ENCODE data around the gene GOLPH3.

GOLPH3 gene

GRCh38 chr5:32099486-32100035, 74.6 kb downstream of the GOLPH3 start:
- Mint-ChIP-seq H3K9me3 (no peaks in the 10 kb centered on the region), H3K4me3 (no peak overlapping the region), H3K27ac (no peak overlapping the region), H3K4me1 (no peaks in the 10 kb centered on the region), H3K27me3 (no peaks in the 10 kb centered on the region), H3K36me3 (peaks cover 6% of the 10 kb centered on the region)

- Mint-ChIP-seq H3K36me3 (peaks cover 6% of the 10 kb centered on the region), H3K9me3 (no peaks in the 10 kb centered on the region), H3K27ac (no peak overlapping the region), H3K4me1 (no peaks in the 10 kb centered on the region), H3K27me3 (no peaks in the 10 kb centered on the region), H3K4me3 (no peak overlapping the region)
Measured at GRCh38 chr5:32098890-32099310, 75.2 kb downstream of the GOLPH3 start.

DNA sequence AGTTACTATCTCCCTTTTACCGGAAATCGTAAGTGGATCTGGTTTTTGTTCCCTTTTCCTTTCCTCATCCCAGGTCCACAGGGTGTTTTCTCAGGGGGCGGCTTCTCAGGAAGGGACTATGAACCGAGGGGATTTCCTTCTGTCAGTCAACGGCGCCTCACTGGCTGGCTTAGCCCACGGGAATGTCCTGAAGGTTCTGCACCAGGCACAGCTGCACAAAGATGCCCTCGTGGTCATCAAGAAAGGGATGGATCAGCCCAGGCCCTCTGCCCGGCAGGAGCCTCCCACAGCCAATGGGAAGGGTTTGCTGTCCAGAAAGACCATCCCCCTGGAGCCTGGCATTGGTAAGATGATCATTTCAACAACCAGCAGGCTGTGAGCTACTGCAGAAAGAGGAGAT, 75.8 kb downstream of the GOLPH3 start:
- H3K27ac Mint-ChIP-seq = no peak overlapping the region
- no peaks in the 10 kb centered on the region for H3K9me3 Mint-ChIP-seq
- H3K4me3 Mint-ChIP-seq = no peak overlapping the region
- peaks cover 4% of the 10 kb centered on the region for H3K36me3 Mint-ChIP-seq
- peaks cover 2% of the 10 kb centered on the region for H3K4me1 Mint-ChIP-seq
- no peaks in the 10 kb centered on the region for H3K27me3 Mint-ChIP-seq

DNA sequence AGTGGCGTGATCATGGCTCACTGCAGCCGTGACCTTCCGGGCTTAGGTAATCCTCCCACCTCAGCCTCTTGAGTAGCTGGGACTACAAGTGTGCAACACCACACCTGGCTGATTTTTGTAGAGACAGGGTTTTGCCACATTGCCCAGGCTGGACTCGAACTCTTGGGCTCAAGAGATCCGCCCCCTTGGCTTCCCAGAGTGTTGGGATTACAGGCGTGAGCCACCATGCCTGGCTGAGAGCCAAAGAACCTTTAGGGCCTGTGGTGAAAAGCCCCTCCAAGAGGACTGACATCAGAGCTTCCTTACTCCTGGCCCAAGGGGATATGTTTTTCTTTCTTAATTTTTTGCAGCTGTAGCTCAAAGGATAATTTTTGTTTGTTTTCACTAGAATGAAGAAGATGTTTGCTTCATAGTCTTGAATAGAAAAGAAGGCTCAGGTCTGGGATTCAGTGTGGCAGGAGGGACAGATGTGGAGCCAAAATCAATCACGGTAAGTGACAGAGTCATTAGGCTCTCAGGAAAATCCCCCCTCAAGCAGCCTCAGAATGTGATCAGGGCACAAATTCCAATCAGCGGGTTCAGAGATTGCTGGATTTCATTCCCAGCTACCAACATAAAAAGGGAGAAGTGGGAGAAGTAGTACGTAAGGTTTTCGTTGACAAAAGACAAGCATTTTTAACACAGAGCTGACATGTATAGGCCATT, 77.1 kb downstream of the GOLPH3 start:
- Mint-ChIP-seq H3K9me3 (no peaks in the 10 kb centered on the region), H3K27ac (no peak overlapping the region), H3K4me1 (peaks cover 6% of the 10 kb centered on the region), H3K4me3 (no peak overlapping the region), H3K27me3 (no peaks in the 10 kb centered on the region), H3K36me3 (peaks cover 4% of the 10 kb centered on the region)

DNA sequence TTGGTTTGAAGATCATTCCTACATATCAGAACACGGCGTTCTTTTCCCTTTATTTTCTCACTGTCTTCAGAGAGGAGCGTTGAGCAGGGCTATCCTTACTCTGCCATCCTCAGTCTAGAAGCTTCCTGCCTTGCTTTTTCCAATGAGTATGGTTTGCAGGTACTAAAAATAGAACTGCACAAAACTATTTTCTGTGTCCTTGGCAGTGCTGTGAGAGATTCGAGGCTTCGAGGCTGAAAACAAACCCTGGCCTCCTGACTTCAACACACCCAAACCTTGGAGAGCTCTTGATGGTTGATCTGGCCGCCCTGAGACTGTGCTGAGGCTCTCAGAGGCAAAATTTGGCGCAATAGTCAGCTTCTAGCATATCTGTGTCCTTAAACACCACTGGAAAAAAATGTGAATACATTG, 78.9 kb downstream of the GOLPH3 start:
- H3K9me3 Mint-ChIP-seq = no peaks in the 10 kb centered on the region
- H3K4me1 Mint-ChIP-seq = peaks cover 6% of the 10 kb centered on the region
- no peaks in the 10 kb centered on the region for H3K36me3 Mint-ChIP-seq
- H3K27ac Mint-ChIP-seq = no peak overlapping the region
- H3K4me3 Mint-ChIP-seq = no peak overlapping the region
- H3K27me3 Mint-ChIP-seq = no peaks in the 10 kb centered on the region

DNA sequence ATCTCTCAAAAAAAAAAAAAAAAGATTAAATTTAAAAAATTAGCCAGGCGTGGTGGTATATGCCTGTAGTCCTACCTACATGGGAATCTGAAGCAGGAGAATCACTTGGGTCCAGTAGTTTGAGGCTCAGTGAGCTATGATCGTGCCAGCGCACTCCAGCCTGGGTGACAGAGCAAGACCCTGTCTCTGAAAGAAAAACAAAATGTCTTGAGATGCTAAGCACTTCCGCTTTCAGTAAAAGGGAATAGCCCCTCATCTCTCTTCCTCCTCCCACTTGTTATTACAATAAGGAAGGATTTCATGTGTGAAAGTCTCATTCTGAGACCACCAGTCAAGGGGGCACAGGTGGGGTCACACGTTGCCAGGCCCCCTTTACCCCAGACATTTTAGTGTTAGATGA, 79.4 kb downstream of the GOLPH3 start:
- Mint-ChIP-seq H3K27ac (no peak overlapping the region), H3K36me3 (no peaks in the 10 kb centered on the region), H3K9me3 (no peaks in the 10 kb centered on the region), H3K4me1 (peaks cover 6% of the 10 kb centered on the region), H3K4me3 (no peak overlapping the region), H3K27me3 (no peaks in the 10 kb centered on the region)

- H3K36me3 Mint-ChIP-seq = no peaks in the 10 kb centered on the region
- no peak overlapping the region for H3K27ac Mint-ChIP-seq
- no peak overlapping the region for H3K4me3 Mint-ChIP-seq
- no peaks in the 10 kb centered on the region for H3K27me3 Mint-ChIP-seq
- H3K4me1 Mint-ChIP-seq = peaks cover 6% of the 10 kb centered on the region
- H3K9me3 Mint-ChIP-seq = no peaks in the 10 kb centered on the region
Measured at GRCh38 chr5:32092938-32093812, 80.9 kb downstream of the GOLPH3 start.

GRCh38 chr5:32090755-32091128, 83.4 kb downstream of the GOLPH3 start:
- peaks cover under 1% of the 10 kb centered on the region for H3K36me3 Mint-ChIP-seq
- H3K4me1 Mint-ChIP-seq = peaks cover 6% of the 10 kb centered on the region
- no peak overlapping the region for H3K27ac Mint-ChIP-seq
- no peaks in the 10 kb centered on the region for H3K9me3 Mint-ChIP-seq
- no peaks in the 10 kb centered on the region for H3K27me3 Mint-ChIP-seq
- H3K4me3 Mint-ChIP-seq = no peak overlapping the region

DNA sequence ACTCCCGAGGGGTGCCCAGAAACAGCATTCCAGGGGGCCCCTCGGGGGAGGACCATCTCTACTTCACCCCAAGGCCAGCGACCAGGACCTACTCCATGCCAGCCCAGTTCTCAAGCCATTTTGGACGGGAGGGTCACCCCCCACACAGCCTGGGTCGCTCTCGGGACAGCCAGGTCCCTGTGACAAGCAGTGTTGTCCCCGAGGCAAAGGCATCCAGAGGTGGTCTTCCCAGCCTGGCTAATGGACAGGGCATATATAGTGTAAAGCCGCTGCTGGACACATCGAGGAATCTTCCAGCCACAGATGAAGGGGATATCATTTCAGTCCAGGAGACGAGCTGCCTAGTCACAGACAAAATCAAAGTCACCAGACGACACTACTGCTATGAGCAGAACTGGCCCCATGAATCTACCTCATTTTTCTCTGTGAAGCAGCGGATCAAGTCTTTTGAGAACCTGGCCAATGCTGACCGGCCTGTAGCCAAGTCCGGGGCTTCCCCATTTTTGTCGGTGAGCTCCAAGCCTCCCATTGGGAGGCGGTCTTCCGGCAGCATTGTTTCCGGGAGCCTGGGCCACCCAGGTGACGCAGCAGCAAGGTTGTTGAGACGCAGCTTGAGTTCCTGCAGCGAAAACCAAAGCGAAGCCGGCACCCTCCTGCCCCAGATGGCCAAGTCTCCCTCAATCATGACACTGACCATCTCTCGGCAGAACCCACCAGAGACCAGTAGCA, 83.9 kb downstream of the GOLPH3 start:
- Mint-ChIP-seq H3K4me3 (no peak overlapping the region), H3K9me3 (no peaks in the 10 kb centered on the region), H3K27ac (no peak overlapping the region), H3K36me3 (peaks cover 2% of the 10 kb centered on the region), H3K4me1 (peaks cover 6% of the 10 kb centered on the region), H3K27me3 (no peaks in the 10 kb centered on the region)

DNA sequence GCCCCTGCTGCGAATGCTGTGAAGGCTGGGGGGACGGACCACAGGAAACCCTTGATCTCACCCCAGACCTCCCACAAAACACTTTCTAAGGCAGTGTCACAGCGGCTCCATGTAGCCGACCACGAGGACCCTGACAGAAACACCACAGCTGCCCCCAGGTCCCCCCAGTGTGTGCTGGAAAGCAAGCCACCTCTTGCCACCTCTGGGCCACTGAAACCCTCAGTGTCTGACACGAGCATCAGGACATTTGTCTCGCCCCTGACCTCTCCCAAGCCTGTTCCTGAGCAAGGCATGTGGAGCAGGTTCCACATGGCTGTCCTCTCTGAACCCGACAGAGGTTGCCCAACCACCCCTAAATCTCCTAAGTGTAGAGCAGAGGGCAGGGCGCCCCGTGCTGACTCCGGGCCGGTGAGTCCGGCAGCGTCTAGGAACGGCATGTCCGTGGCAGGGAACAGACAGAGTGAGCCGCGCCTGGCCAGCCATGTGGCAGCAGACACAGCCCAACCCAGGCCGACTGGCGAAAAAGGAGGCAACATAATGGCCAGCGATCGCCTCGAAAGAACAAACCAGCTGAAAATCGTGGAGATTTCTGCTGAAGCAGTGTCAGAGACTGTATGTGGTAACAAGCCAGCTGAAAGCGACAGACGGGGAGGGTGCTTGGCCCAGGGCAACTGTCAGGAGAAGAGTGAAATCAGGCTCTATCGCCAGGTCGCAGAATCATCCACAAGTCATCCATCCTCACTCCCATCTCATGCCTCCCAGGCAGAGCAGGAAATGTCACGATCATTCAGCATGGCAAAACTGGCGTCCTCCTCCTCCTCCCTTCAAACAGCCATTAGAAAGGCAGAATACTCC, 84.7 kb downstream of the GOLPH3 start:
- peaks cover 6% of the 10 kb centered on the region for H3K4me1 Mint-ChIP-seq
- H3K9me3 Mint-ChIP-seq = no peaks in the 10 kb centered on the region
- H3K27me3 Mint-ChIP-seq = no peaks in the 10 kb centered on the region
- no peak overlapping the region for H3K27ac Mint-ChIP-seq
- peaks cover 2% of the 10 kb centered on the region for H3K36me3 Mint-ChIP-seq
- no peak overlapping the region for H3K4me3 Mint-ChIP-seq

GRCh38 chr5:32088214-32088613, 85.9 kb downstream of the GOLPH3 start:
- Mint-ChIP-seq H3K27me3 (no peaks in the 10 kb centered on the region), H3K27ac (no peak overlapping the region), H3K9me3 (no peaks in the 10 kb centered on the region), H3K4me3 (no peak overlapping the region), H3K4me1 (peaks cover 3% of the 10 kb centered on the region), H3K36me3 (peaks cover 2% of the 10 kb centered on the region)

- no peaks in the 10 kb centered on the region for H3K4me1 Mint-ChIP-seq
- H3K36me3 Mint-ChIP-seq = peaks cover 2% of the 10 kb centered on the region
- H3K27ac Mint-ChIP-seq = no peak overlapping the region
- no peak overlapping the region for H3K4me3 Mint-ChIP-seq
- H3K27me3 Mint-ChIP-seq = no peaks in the 10 kb centered on the region
- H3K9me3 Mint-ChIP-seq = no peaks in the 10 kb centered on the region
Measured at GRCh38 chr5:32087086-32088082, 86.7 kb downstream of the GOLPH3 start.

DNA sequence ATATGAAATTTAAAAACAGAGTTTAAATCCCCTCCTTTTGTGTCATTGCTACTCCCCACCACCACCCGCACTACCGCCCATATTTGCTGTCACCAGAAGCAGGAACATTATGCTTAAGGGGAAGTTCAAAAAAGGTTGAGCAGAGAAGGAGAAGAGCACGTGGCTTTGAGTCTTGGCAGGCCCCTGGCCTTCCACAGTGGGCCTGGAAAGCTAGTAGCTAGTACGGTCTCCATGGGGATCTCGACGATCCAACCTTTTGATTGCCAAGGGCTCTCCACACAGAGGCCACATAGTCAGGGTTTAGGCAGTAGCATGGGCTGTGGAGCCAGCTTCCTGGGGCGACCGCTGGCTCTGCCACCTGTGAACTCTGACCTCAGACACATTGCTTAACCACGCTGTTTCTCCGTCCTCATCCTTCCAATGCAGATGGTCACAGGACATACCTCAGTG, 90.1 kb downstream of the GOLPH3 start:
- Mint-ChIP-seq H3K4me3 (no peak overlapping the region), H3K4me1 (no peaks in the 10 kb centered on the region), H3K9me3 (no peaks in the 10 kb centered on the region), H3K27ac (no peak overlapping the region), H3K27me3 (no peaks in the 10 kb centered on the region), H3K36me3 (peaks cover 2% of the 10 kb centered on the region)

DNA sequence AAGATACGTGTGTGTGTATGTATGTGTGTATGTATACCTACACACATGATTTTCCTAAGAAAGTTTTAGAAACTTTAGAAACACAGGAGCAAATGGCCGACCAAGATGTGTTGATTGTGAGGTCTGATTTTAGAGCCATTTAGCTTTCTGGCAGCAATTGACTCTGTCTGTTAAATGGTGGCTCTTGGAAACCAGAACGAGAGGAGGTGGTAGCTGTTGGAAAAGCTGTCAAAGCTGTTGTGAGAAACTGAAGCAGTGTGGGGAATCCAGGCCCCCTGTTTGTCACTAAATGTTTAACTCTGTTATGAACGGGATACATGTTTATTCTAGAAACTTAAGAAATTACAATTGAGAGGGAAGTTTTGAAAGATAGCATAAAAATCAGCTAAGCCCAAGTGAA, 91.4 kb downstream of the GOLPH3 start:
- Mint-ChIP-seq H3K4me1 (no peaks in the 10 kb centered on the region), H3K4me3 (no peak overlapping the region), H3K36me3 (peaks cover 2% of the 10 kb centered on the region), H3K9me3 (no peaks in the 10 kb centered on the region), H3K27me3 (no peaks in the 10 kb centered on the region), H3K27ac (no peak overlapping the region)

Data from activated naive CD4-positive, alpha-beta T cell treated with anti-CD3 and anti-CD28 coated beads, Interleukin-2, amount 50 U/mL, for 24 hours (primary cell).